HG03103 (cell line): ENCODE data around the gene HS3ST4.

Experiments used
- ATAC-seq: cut with Tn5 transposase; IDR thresholded peaks from one replicate; pipeline ENCODE4 v1.9.1; 2021; ENCODE audit warnings: low read depth; ENCODE audit not compliant: unreplicated experiment

Gene HS3ST4

GRCh38 chr16:25877103-25877502, 185.3 kb downstream of the HS3ST4 start:
- ATAC-seq, result no peak

GRCh38 chr16:25886598-25886997, 194.8 kb downstream of the HS3ST4 start:
- no peak for ATAC-seq

GRCh38 chr16:25888868-25889267, 197.1 kb downstream of the HS3ST4 start:
- ATAC-seq, result no peak

GRCh38 chr16:25893332-25893731, 201.6 kb downstream of the HS3ST4 start:
- no peak for ATAC-seq

GRCh38 chr16:25894093-25894492, 202.3 kb downstream of the HS3ST4 start:
- ATAC-seq, result no peak

- no peak for ATAC-seq
Observed at GRCh38 chr16:25895380-25895779, 203.6 kb downstream of the HS3ST4 start.

- ATAC-seq, result no peak
Observed at GRCh38 chr16:25896411-25896810, 204.7 kb downstream of the HS3ST4 start.

- no peak for ATAC-seq
Observed at GRCh38 chr16:25897702-25898101, 205.9 kb downstream of the HS3ST4 start.

- no peak for ATAC-seq
Observed at GRCh38 chr16:25905810-25906209, 214.1 kb downstream of the HS3ST4 start.

GRCh38 chr16:25910971-25911370, 219.2 kb downstream of the HS3ST4 start:
- no peak for ATAC-seq

GRCh38 chr16:25912321-25912720, 220.6 kb downstream of the HS3ST4 start:
- no peak for ATAC-seq

- no peak for ATAC-seq
Observed at GRCh38 chr16:25914357-25914962, 222.7 kb downstream of the HS3ST4 start.

- no peak for ATAC-seq
Observed at GRCh38 chr16:25916037-25916436, 224.3 kb downstream of the HS3ST4 start.

- ATAC-seq, result no peak
Observed at GRCh38 chr16:25922438-25922837, 230.7 kb downstream of the HS3ST4 start.

GRCh38 chr16:25925421-25925820, 233.7 kb downstream of the HS3ST4 start:
- no peak for ATAC-seq

GRCh38 chr16:25931473-25932035, 239.8 kb downstream of the HS3ST4 start:
- no peak for ATAC-seq

GRCh38 chr16:25941800-25942499, 250.2 kb downstream of the HS3ST4 start:
- ATAC-seq, result no peak

- no peak for ATAC-seq
Observed at GRCh38 chr16:25950586-25951281, 259.0 kb downstream of the HS3ST4 start.

GRCh38 chr16:25951999-25952398, 260.2 kb downstream of the HS3ST4 start:
- no peak for ATAC-seq

GRCh38 chr16:25952983-25953382, 261.2 kb downstream of the HS3ST4 start:
- ATAC-seq, result no peak

GRCh38 chr16:25957707-25958106, 265.9 kb downstream of the HS3ST4 start:
- no peak for ATAC-seq
